CMK (cell line): ENCODE measurements around the gene TEX22.

Source experiments
- DNase-seq: peaks from one replicate; pipeline ENCODE4 v3.0.0-alpha.2; 2010; ENCODE audit warnings: low read depth

TEX22 gene

DNA sequence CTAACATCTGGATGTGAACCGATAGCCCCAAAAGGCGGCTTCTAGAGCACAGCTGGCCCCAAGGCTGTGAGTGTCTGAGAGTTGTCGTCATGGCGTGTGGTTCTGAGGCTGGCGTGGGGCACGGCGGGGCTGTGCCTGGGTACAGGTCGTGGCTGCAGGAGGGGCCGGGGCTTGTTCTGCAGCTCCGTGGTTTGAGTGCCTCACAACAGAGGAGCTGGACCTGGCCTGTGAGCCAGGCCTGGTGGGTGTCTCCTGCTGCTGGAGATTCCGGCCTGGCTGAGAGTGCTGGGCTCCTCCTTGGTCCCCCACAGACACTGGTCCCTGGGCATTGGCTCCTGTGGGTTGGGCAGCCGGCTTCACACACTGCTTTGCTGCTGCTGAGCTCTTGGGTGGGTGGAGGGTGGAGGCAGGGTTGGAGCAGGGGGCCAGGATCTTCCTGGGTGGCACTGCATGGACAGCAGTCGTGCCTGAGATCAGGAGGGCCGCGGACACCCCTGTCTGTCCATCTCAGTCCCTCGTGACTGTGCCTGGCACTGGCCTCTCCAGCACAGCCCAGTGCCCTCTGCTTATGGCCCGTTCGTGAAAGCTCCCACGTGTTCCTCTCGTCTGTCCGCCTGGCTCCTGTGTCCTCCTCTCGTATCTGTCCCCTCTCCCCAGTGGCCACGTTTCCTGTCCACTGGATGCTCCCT is 31.8 kb upstream of the TEX22 start:
- DNase-seq, result no peak

DNA sequence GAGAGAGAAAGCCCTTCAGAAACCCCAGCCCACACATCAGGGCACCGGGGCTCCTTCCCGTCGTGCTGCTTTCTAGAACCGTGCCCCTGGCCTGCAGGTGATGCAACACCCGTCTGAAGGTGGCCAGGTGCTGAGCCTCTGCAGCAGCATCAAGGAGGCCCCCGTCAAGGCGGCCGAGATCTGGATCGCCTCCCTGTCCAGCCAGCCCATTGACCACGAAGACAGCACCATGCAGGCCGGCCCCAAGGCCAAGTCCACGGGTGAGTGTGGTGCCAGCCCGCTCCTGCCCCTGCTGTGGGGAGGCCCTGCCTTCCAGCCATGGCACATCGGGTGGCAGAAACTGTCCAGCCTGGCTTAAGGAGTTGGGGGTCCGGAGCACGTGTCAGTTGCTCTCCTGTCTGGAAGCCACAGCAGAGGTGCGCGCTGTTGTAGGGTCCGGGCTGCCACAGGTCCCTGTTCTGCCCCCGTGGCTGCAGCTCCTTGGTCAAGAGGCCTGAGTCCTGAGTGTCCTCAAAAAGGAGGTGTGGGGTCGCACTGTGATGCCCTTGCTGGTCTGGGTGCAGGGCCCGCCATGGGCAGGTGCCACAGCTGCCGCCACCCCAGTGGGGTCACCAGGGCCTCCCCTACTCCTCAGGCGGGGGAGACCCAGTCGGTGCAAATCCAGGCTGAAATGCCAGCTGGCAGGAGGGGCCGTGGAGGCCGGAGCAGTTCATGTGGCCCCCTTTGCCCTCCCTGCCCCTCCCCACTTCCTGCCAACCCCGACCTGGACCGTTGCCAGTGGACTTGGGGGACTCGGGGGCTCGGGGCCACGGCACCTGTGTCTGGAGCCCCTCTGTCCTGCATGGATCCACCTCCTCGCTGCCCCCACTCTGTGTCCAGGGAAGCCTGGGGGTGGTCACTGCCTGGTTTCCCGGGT is 31.0 kb upstream of the TEX22 start:
- no peak for DNase-seq

DNA sequence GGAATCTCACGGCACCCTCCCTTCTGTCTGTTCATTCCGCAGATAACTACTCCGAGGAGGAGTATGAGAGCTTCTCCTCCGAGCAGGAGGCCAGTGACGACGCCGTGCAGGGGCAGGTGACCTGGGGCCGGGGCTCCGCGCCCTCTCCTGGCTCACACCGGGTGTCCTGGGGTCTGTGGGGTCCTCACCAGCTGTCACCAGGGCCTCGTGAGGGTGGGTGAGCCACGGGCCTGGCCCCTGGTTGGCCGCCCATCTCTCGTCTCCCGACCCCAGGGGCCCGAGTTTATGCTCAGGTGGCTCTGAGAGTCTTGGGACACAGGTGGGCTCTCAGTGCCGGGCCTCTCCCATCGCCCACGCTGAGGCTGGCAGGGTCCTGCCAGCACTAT is 30.3 kb upstream of the TEX22 start:
- DNase-seq, result no peak

DNA sequence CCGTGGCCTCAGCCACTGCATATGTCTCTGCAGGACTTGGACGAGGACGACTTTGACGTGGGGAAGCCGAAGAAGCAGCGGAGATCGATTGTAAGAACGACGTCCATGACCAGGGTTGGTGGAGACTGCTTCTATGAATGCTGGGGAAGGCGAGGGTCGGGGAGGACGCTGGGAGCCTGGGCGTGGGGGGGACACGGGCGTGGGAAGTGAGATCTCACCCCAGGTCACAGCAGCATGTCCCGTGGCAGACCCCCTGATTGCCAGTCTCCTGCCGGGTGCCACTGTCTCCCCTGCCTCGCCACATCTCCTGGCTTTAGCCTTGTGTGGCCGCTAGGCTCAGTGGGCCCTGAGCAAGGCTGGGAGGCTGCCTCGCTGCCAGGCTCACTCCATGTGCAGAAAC is 29.9 kb upstream of the TEX22 start:
- no peak for DNase-seq

DNA sequence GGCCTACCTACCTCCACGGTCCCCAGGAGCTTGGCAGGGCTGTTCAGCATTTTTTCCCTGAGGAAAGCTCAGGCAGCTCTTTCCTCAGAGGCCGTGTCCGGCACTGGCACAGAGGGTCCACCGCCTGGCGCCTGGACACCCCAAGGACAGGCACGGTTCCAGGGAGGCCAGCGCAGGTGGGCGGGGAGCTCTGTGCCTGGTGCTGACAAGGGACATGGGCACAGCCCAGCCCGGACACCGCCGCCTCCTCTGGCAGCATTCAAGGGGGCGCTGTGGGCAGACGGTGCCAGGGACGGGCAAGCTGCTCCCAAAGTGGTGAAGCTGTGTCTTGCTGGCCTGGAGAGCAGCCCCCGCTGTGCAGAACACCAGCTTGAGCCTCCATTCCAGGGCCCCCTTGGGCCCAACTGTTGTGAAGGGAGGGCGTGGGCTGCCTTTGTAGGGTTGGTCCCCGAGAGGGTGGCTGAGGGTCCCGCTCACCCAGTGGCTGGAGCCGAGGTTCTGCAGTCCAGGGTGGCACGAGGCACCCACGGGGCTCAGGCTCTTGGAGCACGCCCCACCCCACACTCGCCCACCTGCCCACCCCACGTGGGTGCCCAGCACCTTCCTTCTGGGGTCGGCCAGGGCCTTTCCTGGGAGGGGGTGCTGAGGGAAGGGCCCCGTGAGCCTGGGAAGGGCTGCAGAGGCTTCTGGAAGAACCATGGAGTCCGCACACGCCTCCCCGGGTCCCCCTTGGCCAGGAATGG is 29.3 kb upstream of the TEX22 start:
- no peak for DNase-seq

DNA sequence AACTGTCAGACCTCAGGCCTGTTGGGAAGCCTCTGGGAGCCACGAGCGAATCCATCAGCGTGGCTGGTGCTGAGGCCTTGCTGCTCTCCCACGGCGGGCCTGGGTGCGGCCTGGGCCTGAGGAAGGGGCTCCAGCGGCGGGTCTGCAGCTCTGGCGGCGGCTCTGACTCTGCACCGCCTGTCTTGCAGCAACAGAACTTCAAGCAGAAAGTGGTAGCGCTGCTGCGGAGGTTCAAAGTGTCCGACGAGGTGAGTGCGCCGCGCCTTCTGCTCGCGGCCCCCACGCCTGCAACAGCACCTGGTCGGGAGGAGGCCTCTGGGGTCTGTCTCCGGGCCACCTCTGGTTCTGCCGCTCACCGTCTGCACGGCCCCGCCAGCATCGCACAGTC is 28.7 kb upstream of the TEX22 start:
- DNase-seq, result no peak

DNA sequence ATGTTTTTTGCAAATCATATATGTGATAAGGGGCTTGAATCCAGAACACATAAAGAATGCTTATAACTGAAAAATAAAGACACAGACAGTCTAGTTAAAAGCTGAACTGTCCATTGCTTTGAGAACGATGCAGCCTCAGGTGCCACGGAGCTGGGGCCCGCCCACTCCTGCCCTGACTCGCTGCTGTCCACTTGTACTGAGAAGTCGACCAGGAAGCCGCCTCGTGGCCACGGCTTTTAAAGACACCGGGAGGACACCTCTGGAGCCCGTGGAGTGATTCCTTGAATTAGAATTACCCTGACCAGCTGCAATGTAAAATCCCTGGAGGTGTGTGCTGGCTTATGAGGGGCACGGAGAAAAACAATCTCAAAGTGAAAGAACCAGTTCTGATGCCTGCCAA is 23.9 kb upstream of the TEX22 start:
- DNase-seq, result no peak

DNA sequence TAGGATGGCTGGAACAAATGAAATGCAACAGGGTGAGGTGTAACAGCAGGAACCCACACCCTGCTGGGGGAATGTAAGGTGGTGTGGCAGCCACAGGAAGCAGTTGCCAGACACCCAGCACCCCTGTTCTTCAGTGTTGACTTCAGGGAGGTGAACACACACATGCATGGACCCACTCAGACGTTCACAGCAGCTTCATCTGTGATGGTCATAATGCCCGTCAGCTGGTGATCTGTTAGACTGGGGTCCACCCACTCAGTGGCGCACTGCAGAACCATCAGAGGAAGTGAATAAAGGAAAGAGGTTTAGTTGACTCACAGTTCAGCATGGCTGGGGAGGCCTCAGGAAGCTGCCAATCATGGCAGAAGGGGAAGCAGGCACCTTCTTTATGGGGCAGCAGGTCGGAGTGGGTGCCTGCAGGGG is 22.7 kb upstream of the TEX22 start:
- DNase-seq, result no peak

DNA sequence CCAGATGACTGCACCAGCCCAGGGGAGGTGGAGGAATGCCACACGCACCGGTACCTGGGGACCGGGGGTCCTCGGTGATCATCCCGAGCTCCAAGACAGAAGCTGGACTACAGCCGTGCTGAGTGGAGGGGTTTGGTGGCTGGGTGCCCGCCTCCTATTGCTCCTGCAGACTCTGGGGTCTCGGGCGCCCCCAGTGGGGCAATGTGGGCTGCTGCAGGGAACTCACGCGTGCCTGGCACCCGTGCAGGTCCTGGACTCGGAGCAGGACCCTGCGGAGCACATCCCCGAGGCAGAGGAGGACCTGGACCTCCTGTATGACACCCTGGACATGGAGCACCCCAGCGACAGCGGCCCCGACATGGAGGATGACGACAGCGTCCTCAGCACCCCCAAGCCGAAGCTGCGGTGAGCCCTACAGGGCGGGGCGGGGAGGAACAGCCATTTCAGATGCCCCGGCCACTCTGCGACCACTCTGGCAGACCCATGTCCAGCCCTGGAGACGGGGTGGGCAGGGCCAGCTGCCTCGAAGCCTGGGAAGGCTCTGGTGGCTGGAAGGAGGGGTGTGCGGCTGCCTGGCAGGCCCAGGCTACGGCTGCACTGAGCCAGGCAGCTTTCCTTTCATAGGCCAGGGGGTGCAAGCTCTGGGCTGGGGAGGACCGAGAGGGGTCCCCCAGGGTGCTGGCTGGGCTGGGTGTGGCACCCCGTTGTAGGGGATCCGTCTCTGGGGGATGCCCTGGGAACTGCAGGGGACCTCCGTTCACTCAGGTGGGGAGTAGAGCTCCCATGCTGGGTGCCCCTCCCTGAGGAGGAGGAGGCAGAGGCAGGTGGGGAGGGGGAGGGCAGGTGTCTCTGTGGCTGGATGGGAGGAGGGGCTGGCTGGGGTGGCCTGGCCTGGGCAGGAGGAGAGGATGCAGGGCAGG is 21.6 kb upstream of the TEX22 start:
- no peak for DNase-seq

DNA sequence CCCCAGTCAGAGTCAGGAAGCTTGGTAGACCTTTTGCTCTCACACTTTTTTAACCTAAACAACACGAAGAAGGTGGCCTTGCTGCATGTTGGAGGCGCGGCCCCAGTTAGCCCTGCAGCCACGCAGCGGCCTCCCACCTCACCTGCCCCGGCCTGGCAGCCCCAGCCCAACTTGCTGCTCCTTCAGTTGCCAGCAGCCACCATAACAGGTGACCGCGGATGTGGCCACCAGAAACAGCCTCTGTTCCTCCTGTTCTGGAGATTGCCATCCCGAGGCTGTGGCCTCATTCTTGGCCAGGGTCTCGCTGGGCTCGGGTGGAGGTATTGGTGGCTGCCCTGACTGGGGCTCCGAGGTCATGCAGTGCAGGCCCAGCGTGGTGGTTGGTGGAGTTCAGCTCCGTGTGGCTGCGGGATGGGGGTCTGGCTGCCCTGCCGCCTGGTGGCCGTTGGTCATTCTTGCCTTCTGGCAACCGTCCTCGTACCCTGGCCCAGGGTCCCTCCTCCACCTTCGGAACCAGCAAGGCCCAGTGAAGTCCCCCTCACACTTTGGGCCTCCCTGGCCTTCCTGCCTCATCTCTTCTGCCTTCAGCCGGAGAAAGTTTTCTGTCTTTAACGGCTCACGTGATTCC is 20.7 kb upstream of the TEX22 start:
- no peak for DNase-seq

DNA sequence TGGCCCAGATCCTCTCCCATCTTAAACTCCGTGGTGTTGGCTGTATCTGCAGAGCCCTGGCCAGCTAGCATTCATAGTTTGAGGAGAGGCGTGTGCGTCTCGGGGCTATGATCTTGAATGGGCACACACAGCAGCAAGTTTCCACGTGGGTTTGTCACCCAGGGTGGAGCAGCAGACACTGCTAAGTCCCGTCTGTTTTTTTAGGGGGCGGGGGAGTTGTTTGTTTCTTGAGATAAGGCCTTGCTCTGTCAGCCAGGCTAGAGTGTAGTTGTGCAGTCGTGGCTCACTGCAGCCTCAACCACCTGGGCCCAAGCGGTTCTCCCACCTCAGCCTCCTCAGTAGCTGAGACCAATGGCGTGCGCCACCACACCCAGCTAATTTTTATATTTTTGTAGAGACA is 20.1 kb upstream of the TEX22 start:
- no peak for DNase-seq

DNA sequence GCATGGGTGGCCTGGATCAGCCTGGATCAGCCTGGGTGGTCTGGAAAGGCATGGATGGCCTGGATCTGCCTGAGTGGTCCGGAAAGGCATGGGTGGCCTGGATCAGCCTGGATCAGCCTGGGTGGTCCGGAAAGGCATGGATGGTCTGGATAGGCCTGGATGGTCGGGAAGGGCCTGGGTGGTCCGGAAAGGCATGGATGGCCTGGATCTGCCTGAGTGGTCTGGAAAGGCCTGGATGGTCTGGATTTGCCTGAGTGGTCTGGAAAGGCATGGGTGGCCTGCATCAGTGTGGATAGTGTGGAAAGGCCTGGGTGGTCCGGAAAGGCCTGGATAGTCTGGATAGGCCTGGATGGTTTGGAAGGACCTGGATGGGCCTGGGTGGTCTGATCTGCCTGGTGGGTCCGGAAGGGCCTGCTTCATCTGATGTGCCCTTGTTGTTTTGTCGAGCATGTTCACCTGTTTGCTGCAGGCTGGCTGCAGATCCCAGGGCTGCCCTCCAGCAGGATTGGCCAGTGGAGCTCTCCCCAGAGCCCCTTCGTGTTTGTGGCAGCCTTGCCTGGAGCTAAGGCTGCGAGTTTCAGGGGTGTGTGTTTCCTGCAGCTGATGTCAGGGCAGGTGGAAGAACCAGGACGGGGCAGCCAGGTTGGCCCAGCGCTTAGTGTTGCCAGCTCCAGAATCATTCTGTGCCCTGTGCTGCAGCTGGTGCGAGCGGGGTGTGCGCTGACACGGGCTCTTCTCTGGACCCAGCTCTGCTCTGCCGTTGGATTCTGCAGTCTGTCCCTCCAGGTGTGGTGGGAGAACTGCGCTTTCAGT is 19.3 kb upstream of the TEX22 start:
- no peak for DNase-seq

DNA sequence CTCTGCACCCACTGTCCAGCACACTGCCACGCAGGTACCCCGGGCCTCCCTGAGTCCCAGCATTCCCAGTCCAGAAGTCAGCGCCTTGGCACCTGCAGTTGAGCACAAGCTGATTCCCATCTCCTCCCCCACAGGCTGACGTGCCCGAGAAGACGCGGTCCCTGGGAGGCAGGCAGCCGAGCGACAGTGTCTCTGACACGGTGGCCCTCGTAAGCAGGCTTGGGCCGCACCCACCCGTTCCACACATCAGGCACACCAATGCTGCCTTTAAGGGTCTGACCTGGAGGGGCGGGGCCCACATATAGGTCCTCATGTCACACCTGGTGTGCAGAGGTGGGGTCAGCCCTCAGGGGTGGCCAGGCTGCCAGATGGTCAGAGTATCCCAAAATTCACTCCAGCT is 18.4 kb upstream of the TEX22 start:
- no peak for DNase-seq

DNA sequence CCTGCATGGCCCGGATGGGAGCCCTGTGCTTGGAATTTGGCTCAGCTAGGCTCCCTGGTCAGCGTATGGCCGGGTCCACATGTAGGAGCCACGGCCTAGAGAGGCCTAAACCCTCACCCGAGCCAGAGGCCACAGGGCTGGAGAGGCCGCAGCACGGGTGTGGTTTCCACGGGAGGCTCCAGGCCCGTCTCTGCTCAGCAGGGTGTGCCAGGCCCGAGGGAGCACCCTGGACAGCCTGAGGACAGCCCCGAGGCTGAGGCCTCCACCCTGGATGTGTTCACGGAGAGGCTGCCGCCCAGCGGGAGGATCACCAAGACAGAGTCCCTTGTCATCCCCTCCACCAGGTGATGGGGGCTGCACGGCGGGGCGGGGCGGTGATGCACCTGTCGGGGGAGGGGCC is 17.6 kb upstream of the TEX22 start:
- DNase-seq, result no peak

DNA sequence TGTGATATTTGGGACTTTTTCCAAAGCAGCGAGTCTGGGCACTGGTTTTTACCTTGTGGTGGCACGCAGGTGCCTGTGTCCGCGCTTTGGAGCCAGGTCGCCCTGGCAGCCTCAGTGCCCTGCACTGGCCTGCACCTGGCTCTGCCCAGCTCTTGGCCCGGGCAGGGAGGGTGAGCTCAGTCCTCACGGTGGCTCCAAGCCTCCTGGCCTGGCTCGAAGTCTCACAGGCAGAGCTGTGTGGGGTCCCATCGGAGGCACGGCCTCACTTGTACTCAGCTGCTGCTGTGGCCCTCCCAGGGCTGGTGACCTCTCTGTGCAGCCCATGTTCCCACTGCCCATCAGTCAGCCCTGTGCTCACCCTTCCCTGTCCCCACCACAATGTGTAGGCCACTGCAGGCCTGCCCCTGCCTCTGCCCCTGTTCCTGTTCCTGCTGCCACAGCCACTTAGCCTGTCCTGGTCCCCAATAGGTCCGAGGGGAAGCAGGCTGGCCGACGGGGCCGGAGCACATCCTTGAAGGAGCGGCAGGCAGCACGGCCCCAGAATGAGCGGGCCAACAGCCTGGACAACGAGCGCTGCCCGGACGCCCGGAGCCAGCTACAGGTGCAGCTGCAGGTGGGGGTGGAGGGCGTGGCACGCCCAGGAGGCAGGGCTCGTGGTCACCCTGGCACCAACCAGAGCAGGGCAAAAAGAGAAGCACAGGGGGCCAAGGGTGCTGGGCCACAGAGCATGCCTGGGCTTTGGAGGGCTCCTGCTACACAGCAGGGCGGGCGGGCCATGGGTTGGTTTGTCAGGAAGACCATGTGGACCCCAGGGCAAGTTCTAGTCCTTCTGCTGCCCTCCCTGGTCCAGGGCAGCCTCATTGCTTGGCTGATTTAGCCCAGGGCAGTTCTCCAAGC is 16.6 kb upstream of the TEX22 start:
- no peak for DNase-seq

DNA sequence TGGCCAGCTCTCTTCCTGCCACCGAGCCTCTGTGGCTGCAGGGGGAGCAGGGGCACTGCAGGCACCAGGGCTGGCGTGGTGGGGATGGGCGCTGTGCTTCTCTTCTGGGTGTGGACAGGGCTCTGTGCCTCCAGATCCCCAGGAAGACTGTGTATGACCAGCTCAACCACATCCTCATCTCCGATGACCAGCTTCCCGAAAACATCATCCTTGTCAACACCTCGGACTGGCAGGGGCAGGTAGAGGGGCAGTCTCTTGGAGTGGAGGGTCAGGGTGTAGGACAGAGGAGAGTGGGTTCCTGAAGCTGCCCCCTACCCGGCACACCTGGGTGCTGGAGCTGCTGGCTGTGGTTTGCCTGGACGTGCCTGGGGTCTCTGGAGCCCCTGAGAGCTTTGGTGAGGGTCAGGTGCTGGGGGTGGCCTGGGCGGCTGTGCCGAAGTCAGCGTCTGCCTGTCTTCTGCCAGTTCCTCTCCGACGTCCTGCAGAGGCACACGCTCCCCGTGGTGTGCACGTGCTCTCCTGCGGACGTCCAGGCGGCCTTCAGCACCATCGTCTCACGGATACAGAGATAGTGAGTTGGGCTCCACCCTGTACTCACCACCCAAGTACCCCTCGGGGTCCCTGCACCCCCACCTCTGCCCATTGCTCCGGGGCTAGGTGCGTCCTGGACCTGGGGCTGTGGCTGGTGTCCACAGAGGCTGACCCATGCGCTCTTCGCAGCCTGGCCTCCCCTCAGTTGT is 15.8 kb upstream of the TEX22 start:
- no peak for DNase-seq

DNA sequence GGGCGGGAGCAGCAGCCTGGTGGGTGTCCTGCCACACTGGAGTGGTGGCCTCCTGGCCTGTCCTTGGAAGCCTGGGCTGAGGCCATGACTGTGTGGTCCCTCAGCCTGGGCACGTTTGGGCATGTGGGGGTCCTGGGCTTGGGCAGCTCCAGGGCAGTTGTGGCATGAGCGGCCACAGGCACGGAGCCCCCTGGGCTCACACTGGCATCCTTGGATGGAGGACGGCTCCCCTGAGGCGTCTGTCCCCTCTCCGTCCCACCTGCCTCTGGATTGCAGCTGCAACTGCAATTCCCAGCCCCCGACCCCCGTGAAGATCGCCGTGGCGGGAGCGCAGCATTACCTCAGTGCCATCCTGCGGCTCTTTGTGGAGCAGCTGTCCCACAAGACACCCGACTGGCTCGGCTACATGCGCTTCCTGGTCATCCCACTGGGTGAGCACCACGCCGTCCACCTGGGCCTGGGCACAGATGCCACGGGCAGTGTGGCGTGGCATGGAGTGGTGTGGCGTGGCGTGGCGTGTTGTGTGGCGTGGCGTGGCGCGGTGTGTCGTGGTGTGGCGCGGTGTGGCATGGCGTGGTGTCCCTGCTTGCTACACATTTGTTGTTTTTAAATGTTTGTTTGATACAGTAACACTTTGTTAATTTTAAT is 15.1 kb upstream of the TEX22 start:
- DNase-seq, result no peak

DNA sequence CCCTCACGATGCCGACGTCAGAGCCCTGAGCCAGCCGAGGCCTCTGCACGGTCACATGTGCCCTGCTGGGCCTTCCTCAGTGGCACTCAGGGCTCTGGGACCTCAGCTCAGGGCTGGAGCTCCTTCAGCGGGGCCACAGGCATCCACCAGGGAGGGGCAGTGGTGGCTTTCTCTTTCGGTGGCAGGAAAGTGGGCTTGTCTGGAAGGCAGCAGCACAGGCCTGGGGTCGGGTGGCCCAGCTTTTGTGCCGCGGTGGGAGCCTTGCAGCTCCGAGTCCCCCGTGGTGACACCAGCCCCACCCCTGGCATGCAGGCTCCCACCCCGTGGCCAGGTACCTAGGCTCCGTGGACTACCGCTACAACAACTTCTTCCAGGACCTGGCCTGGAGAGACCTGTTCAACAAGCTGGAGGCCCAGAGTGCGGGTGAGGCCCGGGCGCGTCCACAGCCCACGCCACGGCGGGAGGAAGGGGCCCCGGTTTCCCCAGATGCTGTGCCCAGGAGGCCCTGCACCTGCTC is 14.2 kb upstream of the TEX22 start:
- DNase-seq, result no peak
